Caco-2 (cell line): ENCODE data around the gene IQGAP2. TPM values are rescaled to one million over a fixed set of nuclear protein-coding genes. Genes with fewer than 3 reads are reported as not detected.

ENCODE experiments used
- BruUV-seq: library from RNA; stranded (reverse); fragments of 400-500 nt; replicated peaks from 2 replicates; lab custom pipeline; 2021; lab: Mats Ljungman, UMichigan
- CTCF ChIA-PET: fragments of 300-600 bp; sonication (Branson Sonifier 250); formaldehyde crosslinking; loops from one replicate; lab custom pipeline; 2022; ENCODE audit warnings: antibody characterized with exemption; lab: Charles Lee
- POLR2A ChIA-PET: fragments of 300-600 bp; sonication (Branson Sonifier 250); formaldehyde crosslinking; loops from one replicate; lab custom pipeline; 2022; ENCODE audit warnings: antibody characterized with exemption; lab: Charles Lee
- DNase-seq, 2 experiments: peaks; one replicate each; pipeline versions ENCODE4 v3.0.0 to v3.0.0-alpha.2; 2020 to 2022
- H3K27me3 ChIP-seq: replicated peaks from 2 replicates; pipeline ENCODE4 v1.6.0; 2011; ENCODE audit warnings: low read length; ENCODE audit not compliant: control insufficient read depth, insufficient read depth
- H3K36me3 ChIP-seq: 2 replicates; pipeline ENCODE4 v1.5.1; 2011; ENCODE audit warnings: low read length; ENCODE audit not compliant: control insufficient read depth, insufficient read depth
- H3K4me1 ChIP-seq: fragments of 250-450 bp; sonication (Bioruptor Pico); 2 replicates; pipeline ENCODE4 v1.5.1; 2020; ENCODE audit warnings: mild to moderate bottlenecking
- H3K4me3 ChIP-seq: 2 replicates; pipeline ENCODE4 v1.5.1; 2011; ENCODE audit warnings: low read depth, mild to moderate bottlenecking, control low read depth, low read length
- H3K9me3 ChIP-seq: fragments of 250-450 bp; sonication (Bioruptor Pico); 2 replicates; pipeline ENCODE4 v1.5.1; 2020; ENCODE audit warnings: mild to moderate bottlenecking, moderate library complexity
- H3K27ac Mint-ChIP-seq: one replicate; pipeline ENCODE4 v1.8.0; 2022; ENCODE audit warnings: mixed read lengths; ENCODE audit not compliant: unreplicated experiment
- H3K27me3 Mint-ChIP-seq: one replicate; pipeline ENCODE4 v1.8.0; 2022; ENCODE audit warnings: mixed read lengths; ENCODE audit not compliant: insufficient read depth, unreplicated experiment
- H3K36me3 Mint-ChIP-seq: one replicate; pipeline ENCODE4 v1.8.0; 2022; ENCODE audit warnings: mild to moderate bottlenecking, mixed read lengths; ENCODE audit not compliant: insufficient read depth, unreplicated experiment
- H3K4me1 Mint-ChIP-seq: one replicate; pipeline ENCODE4 v1.8.0; 2022; ENCODE audit warnings: low read depth, mixed read lengths; ENCODE audit not compliant: unreplicated experiment
- H3K4me3 Mint-ChIP-seq: one replicate; pipeline ENCODE4 v1.8.0; 2022; ENCODE audit warnings: mild to moderate bottlenecking, moderate library complexity, mixed read lengths; ENCODE audit not compliant: unreplicated experiment
- H3K9me3 Mint-ChIP-seq: one replicate; pipeline ENCODE4 v1.8.0; 2022; ENCODE audit warnings: mixed read lengths; ENCODE audit not compliant: unreplicated experiment
- intact Hi-C: fragments of 100-400 bp; cut with micrococcal nuclease; formaldehyde crosslinking; loops from one replicate; pipeline ENCODE4 v1.10.0; 2022; ENCODE audit not compliant: unreplicated experiment
- total RNA-seq: library from RNA; stranded (reverse); gene quantifications from 2 replicates; pipeline ENCODE4 v1.2.3, GENCODE V29; 2022
- TF ChIP-seq, protein P1 (sequence below), 2 experiments: fragments of 200-600 bp in 1 of 2; IDR thresholded peaks; 1 replicate in 1 of 2; 2 replicates in 1 of 2; pipeline versions ENCODE4 v1.5.1 to v1.8.0; 2011 to 2022; ENCODE audit warnings: antibody characterized with exemption in 1 of 2, control low read depth in 1 of 2, inconsistent platforms in 1 of 2, low read depth in 1 of 2, low read length in 1 of 2, mild to moderate bottlenecking in 1 of 2, moderate library complexity in 1 of 2; ENCODE audit not compliant: insufficient read depth in 1 of 2, severe bottlenecking in 1 of 2, unreplicated experiment in 1 of 2

Gene IQGAP2
- total RNA-seq, 1 experiment from 2014 or later, result 89.4 TPM

DNA sequence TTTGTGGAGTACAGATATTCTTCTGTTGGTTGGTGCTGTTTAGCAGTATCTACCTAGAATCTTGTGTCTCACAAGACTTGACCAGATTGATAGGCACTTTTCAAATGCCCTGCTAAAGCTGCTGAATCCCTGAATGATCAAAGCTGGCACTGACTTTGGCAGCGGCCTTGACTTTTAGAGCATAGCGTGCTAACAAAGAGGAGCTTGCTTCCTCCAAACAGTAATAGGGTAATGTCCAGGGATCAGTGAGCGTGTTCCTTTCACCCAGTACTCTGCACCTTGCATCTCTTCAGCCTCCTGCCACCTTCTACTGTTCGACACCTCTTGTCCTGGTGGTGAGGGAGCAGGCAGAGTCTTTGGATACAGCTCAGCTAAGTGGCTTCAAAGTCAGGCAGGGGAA lies 100.8 kb downstream of the IQGAP2 start:
- Histone ChIP-seq H3K4me1 (peaks cover 9% of the 10 kb centered on the region; the same call in 1 of the 2 replicates), H3K9me3 (no peaks in the 10 kb centered on the region), H3K4me3 (no peak overlapping the region), H3K27me3 (no peaks in the 10 kb centered on the region), H3K36me3 (no peaks in the 10 kb centered on the region; the same call in 1 of the 2 replicates)
- BruUV-seq, result no TSS peak
- H3K9me3 Mint-ChIP-seq, result no peaks in the 10 kb centered on the region
- H3K4me1 Mint-ChIP-seq, result peaks cover 20% of the 10 kb centered on the region
- intact Hi-C loops, result no loop called here
- peak overlapping the region; percentile 0 for H3K27ac Mint-ChIP-seq
- peaks cover 6% of the 10 kb centered on the region for H3K36me3 Mint-ChIP-seq
- TF ChIP-seq, protein P1, sequence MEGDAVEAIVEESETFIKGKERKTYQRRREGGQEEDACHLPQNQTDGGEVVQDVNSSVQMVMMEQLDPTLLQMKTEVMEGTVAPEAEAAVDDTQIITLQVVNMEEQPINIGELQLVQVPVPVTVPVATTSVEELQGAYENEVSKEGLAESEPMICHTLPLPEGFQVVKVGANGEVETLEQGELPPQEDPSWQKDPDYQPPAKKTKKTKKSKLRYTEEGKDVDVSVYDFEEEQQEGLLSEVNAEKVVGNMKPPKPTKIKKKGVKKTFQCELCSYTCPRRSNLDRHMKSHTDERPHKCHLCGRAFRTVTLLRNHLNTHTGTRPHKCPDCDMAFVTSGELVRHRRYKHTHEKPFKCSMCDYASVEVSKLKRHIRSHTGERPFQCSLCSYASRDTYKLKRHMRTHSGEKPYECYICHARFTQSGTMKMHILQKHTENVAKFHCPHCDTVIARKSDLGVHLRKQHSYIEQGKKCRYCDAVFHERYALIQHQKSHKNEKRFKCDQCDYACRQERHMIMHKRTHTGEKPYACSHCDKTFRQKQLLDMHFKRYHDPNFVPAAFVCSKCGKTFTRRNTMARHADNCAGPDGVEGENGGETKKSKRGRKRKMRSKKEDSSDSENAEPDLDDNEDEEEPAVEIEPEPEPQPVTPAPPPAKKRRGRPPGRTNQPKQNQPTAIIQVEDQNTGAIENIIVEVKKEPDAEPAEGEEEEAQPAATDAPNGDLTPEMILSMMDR (IDR thresholded peaks at IDR 0.05; ENCODE audit: insufficient read depth in 1 of 2, low read depth in 1 of 2, low read length in 1 of 2, severe bottlenecking in 1 of 2, unreplicated experiment in 1 of 2), result no peak
- H3K27me3 Mint-ChIP-seq, result no peaks in the 10 kb centered on the region
- CTCF ChIA-PET, result interaction anchor here (0.6 kb wide), 1 partner anchor 9 kb away, joined by 3 read pairs; no protein-coding TSS in a partner anchor
- H3K4me3 Mint-ChIP-seq, result no peak overlapping the region
- no peak for DNase-seq
- POLR2A ChIA-PET, result interaction anchor here (0.6 kb wide), 1 partner anchor 129 kb away, joined by 3 read pairs; no protein-coding TSS in a partner anchor

DNA sequence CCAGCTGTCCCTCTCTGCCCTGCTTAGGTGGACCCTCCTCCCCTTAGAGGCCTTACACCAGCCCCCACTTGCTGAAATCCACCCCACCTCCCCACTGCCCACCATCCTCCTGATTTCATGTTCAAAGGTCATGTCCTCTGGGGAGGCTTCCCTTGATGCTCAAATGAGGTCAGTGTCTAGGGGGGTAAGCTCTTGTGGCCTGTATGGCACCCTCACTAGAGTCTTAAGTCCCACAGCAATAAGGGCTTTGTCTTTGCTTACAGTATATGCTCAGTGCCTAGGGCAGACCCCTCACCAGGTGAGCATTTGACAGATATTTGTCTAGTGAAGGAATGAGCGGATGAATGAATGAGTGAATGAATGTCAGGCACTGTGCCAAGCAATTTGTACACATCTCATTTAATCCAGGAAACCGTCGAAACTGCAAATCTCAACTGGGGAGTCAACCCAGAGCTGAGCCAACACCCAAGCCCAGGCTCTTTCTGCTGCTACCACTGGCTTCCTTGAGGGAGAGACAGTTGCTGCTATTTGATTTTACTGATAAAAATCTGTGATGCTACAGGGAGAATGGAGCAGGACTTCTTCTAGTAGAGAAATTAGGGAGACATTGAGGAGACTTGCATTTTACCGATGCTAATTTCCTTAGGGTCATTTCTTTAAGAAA lies 101.9 kb downstream of the IQGAP2 start:
- Histone ChIP-seq H3K9me3 (no peaks in the 10 kb centered on the region), H3K4me1 (peaks cover 9% of the 10 kb centered on the region; the same call in 1 of the 2 replicates), H3K27me3 (no peaks in the 10 kb centered on the region), H3K36me3 (no peaks in the 10 kb centered on the region), H3K4me3 (no peak overlapping the region)
- peaks cover 13% of the 10 kb centered on the region for H3K36me3 Mint-ChIP-seq
- peak overlapping the region; percentile 0 for H3K27ac Mint-ChIP-seq
- CTCF ChIA-PET, result no interaction called here
- H3K4me1 Mint-ChIP-seq, result peaks cover 20% of the 10 kb centered on the region
- TF ChIP-seq, protein P1 (IDR thresholded peaks at IDR 0.05; ENCODE audit: insufficient read depth in 1 of 2, low read depth in 1 of 2, low read length in 1 of 2, severe bottlenecking in 1 of 2, unreplicated experiment in 1 of 2), result no peak
- no peak for DNase-seq
- BruUV-seq, result no TSS peak
- H3K27me3 Mint-ChIP-seq, result no peaks in the 10 kb centered on the region
- no peak overlapping the region for H3K4me3 Mint-ChIP-seq
- no peaks in the 10 kb centered on the region for H3K9me3 Mint-ChIP-seq
- intact Hi-C loops, result no loop called here
- POLR2A ChIA-PET, result no interaction called here

DNA sequence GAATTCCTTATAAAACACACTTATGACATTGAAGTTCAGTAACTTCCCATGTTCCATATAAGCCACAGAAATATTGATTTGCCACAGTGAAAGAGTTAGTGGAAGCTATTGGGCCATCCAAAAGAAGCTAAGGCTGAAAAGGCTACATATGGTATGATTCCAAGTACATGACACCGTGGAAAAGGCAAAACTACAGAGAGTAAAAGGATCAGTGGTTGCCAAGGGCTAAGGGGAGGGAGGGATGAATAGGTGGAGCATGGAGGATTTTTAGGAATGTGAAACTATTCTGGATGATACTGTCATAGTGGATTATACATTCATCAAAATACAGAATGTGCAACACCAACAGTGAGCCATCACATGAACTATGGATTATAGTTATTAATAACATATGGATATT lies 110.4 kb downstream of the IQGAP2 start:
- H3K4me1 ChIP-seq, result peaks cover 63% of the 10 kb centered on the region
- peaks cover 9% of the 10 kb centered on the region for H3K9me3 ChIP-seq
- Mint-ChIP-seq H3K4me1 (peaks cover 20% of the 10 kb centered on the region), H3K36me3 (peaks cover 23% of the 10 kb centered on the region), H3K27ac (no peak overlapping the region), H3K9me3 (no peaks in the 10 kb centered on the region), H3K4me3 (no peak overlapping the region), H3K27me3 (no peaks in the 10 kb centered on the region)
- H3K27me3 ChIP-seq, result no peaks in the 10 kb centered on the region
- H3K4me3 ChIP-seq, result no peak overlapping the region
- TF ChIP-seq, protein P1 (IDR thresholded peaks at IDR 0.05; ENCODE audit: insufficient read depth in 1 of 2, low read depth in 1 of 2, low read length in 1 of 2, severe bottlenecking in 1 of 2, unreplicated experiment in 1 of 2), result no peak
- DNase-seq, result no peak
- no peaks in the 10 kb centered on the region for H3K36me3 ChIP-seq
- BruUV-seq, result no TSS peak
- ChIA-PET CTCF (interaction anchor here (0.7 kb wide), 1 partner anchor 10 kb away, joined by 3 read pairs; no protein-coding TSS in a partner anchor), POLR2A (no interaction called here)
- intact Hi-C loops, result no loop called here
